ENCODE measurements around the gene ATP7B.
"Not testable (repeated sequence)": the region's sequence is repeated elsewhere in the genome, so short reads cannot be mapped to it uniquely, and the experiment has no call there.

ATP7B gene

GRCh38 chr13:51920267-51920666 lies 91.0 kb downstream of the ATP7B start:
- DNase-seq = no peak

- no peak for DNase-seq
Measured at GRCh38 chr13:51919531-51919930, 91.7 kb downstream of the ATP7B start.

GRCh38 chr13:51916962-51917361 lies 94.3 kb downstream of the ATP7B start:
- no peak for DNase-seq

GRCh38 chr13:51916051-51916818 lies 95.0 kb downstream of the ATP7B start:
- no peak for DNase-seq

GRCh38 chr13:51914137-51914493 lies 97.1 kb downstream of the ATP7B start:
- no peak for DNase-seq

GRCh38 chr13:51913421-51914136 lies 97.7 kb downstream of the ATP7B start:
- no peak for DNase-seq

GRCh38 chr13:51912511-51913225 lies 98.6 kb downstream of the ATP7B start:
- no peak for DNase-seq

GRCh38 chr13:51912091-51912490 lies 99.2 kb downstream of the ATP7B start:
- DNase-seq = no peak

- no peak for DNase-seq
Measured at GRCh38 chr13:51910508-51910907, 100.7 kb downstream of the ATP7B start.

GRCh38 chr13:51909265-51909664 lies 102.0 kb downstream of the ATP7B start:
- not testable (repeated sequence) for DNase-seq

GRCh38 chr13:51907040-51907732 lies 104.1 kb downstream of the ATP7B start:
- DNase-seq = no peak

- DNase-seq = no peak
Measured at GRCh38 chr13:51906581-51906980, 104.7 kb downstream of the ATP7B start.

- no peak for DNase-seq
Measured at GRCh38 chr13:51905787-51906186, 105.5 kb downstream of the ATP7B start.

GRCh38 chr13:51902776-51903175 lies 108.5 kb downstream of the ATP7B start:
- DNase-seq = no peak

- no peak for DNase-seq
Measured at GRCh38 chr13:51900471-51900870, 110.8 kb downstream of the ATP7B start.

GRCh38 chr13:51895906-51896888 lies 115.1 kb downstream of the ATP7B start:
- DNase-seq = peak; percentile 41

GRCh38 chr13:51894239-51894638 lies 117.0 kb downstream of the ATP7B start:
- no peak for DNase-seq

GRCh38 chr13:51892657-51893056 lies 118.6 kb downstream of the ATP7B start:
- DNase-seq = no peak

GRCh38 chr13:51887468-51887867 lies 123.8 kb downstream of the ATP7B start:
- DNase-seq = no peak

- DNase-seq = peak; percentile 10
Measured at GRCh38 chr13:51885651-51886050, 125.6 kb downstream of the ATP7B start.

- DNase-seq = no peak
Measured at GRCh38 chr13:51883226-51883600, 128.0 kb downstream of the ATP7B start.
